Neural cell (in vitro differentiated cells): ENCODE results near the gene MKNK1. TPM values are rescaled to one million over a fixed set of nuclear protein-coding genes. Genes with fewer than 3 reads are reported as not detected.

Source experiments
- H2AFZ ChIP-seq: fragments of 200-600, 300-800 bp; sonication (generic), shearing (Covaris generic); 2 replicates; pipeline ENCODE4 v1.6.0; 2014; ENCODE audit warnings: low read depth, mild to moderate bottlenecking, antibody characterized with exemption, low read length, moderate library complexity
- H3F3A ChIP-seq: fragments of 200-600 bp; shearing (Covaris generic); 2 replicates; pipeline ENCODE4 v1.6.1; 2016; ENCODE audit warnings: mild to moderate bottlenecking, moderate library complexity, mixed read lengths, antibody characterized with exemption, low read length; ENCODE audit not compliant: insufficient read depth, poor library complexity, severe bottlenecking
- H3K27ac ChIP-seq: fragments of 200-600, 300-800 bp; sonication (generic), shearing (Covaris generic); 2 replicates; pipeline ENCODE4 v1.5.1; 2014; ENCODE audit warnings: mild to moderate bottlenecking, low read length, moderate library complexity
- H3K27me3 ChIP-seq: fragments of 300-800, 200-600 bp; sonication (generic), shearing (Covaris generic); 2 replicates; pipeline ENCODE4 v1.6.0; 2014; ENCODE audit warnings: mild to moderate bottlenecking, low read depth, low read length, moderate library complexity; ENCODE audit not compliant: insufficient read depth
- H3K36me3 ChIP-seq: fragments of 300-800, 200-600 bp; sonication (generic), shearing (Covaris generic); 2 replicates; pipeline ENCODE4 v1.5.1; 2014; ENCODE audit warnings: mild to moderate bottlenecking, antibody characterized with exemption, low read length, moderate library complexity; ENCODE audit not compliant: insufficient read depth
- H3K4me2 ChIP-seq: fragments of 300-800, 200-600 bp; sonication (generic), shearing (Covaris generic); 2 replicates; pipeline ENCODE4 v1.6.0; 2014; ENCODE audit warnings: mild to moderate bottlenecking, low read length
- H3K4me3 ChIP-seq: fragments of 300-800, 200-600 bp; sonication (generic), shearing (Covaris generic); 2 replicates; pipeline ENCODE4 v1.5.1; 2014; ENCODE audit warnings: mild to moderate bottlenecking, low read length, moderate library complexity
- H3K79me2 ChIP-seq: fragments of 200-600 bp; shearing (Covaris generic); replicated peaks from 2 replicates; pipeline ENCODE4 v1.6.0; 2014; ENCODE audit warnings: mild to moderate bottlenecking, low read length, moderate library complexity; ENCODE audit not compliant: insufficient read depth
- H3K9ac ChIP-seq: fragments of 300-800, 200-600 bp; sonication (generic), shearing (Covaris generic); 2 replicates; pipeline ENCODE4 v1.6.1; 2016; ENCODE audit warnings: mild to moderate bottlenecking, low read length, mixed read lengths
- H3K9me2 ChIP-seq: fragments of 200-600 bp; shearing (Covaris generic); 2 replicates; pipeline ENCODE4 v1.6.1; 2016; ENCODE audit warnings: mild to moderate bottlenecking, low read length, mixed read lengths; ENCODE audit not compliant: insufficient read depth
- H3K9me3 ChIP-seq: fragments of 200-600, 300-800 bp; sonication (generic), shearing (Covaris generic); 2 replicates; pipeline ENCODE4 v1.6.1; 2016; ENCODE audit warnings: mild to moderate bottlenecking, mixed run types, low read length, moderate library complexity, mixed read lengths
- H4K20me1 ChIP-seq: fragments of 200-600 bp; shearing (Covaris generic); 2 replicates; pipeline ENCODE4 v1.6.1; 2016; ENCODE audit warnings: mild to moderate bottlenecking, mixed run types; ENCODE audit not compliant: insufficient read depth
- CTCF ChIP-seq: fragments of 450-650 bp; IDR thresholded peaks from 2 replicates; pipeline ENCODE4 v1.5.1; 2014; ENCODE audit warnings: antibody characterized with exemption, mild to moderate bottlenecking, moderate library complexity; ENCODE audit not compliant: poor library complexity, severe bottlenecking
- EP300 ChIP-seq: fragments of 450-650 bp; conservative IDR thresholded peaks from 2 replicates; pipeline ENCODE4 v1.6.1; 2014; ENCODE audit warnings: antibody characterized with exemption, mild to moderate bottlenecking, moderate library complexity; ENCODE audit not compliant: poor library complexity, severe bottlenecking
- EZH2 ChIP-seq: fragments of 200-600, 300-800 bp; shearing (Covaris generic), sonication (generic); IDR thresholded peaks from 2 replicates; pipeline ENCODE4 v1.6.1; 2014; ENCODE audit warnings: antibody characterized with exemption, low read length, borderline replicate concordance, mild to moderate bottlenecking; ENCODE audit not compliant: insufficient read depth, poor library complexity, severe bottlenecking
- MXI1 ChIP-seq: fragments of 450-650 bp; conservative IDR thresholded peaks from 2 replicates; pipeline ENCODE4 v1.6.1; 2014; ENCODE audit warnings: antibody characterized with exemption, mild to moderate bottlenecking; ENCODE audit not compliant: poor library complexity, severe bottlenecking
- POLR2AphosphoS5 ChIP-seq: IDR thresholded peaks from 2 replicates; pipeline ENCODE4 v1.6.1; 2012
- RAD21 ChIP-seq: fragments of 450-650 bp; conservative IDR thresholded peaks from 2 replicates; pipeline ENCODE4 v1.6.1; 2014; ENCODE audit warnings: antibody characterized with exemption, mild to moderate bottlenecking, moderate library complexity
- REST ChIP-seq: IDR thresholded peaks from 2 replicates; pipeline ENCODE4 v1.6.1; 2012; ENCODE audit warnings: borderline replicate concordance
- SMC3 ChIP-seq: fragments of 450-650 bp; conservative IDR thresholded peaks from 2 replicates; pipeline ENCODE4 v1.6.1; 2014; ENCODE audit warnings: antibody characterized with exemption, mild to moderate bottlenecking, moderate library complexity; ENCODE audit not compliant: poor library complexity
- TAF1 ChIP-seq: IDR thresholded peaks from 2 replicates; pipeline ENCODE4 v1.6.1; 2012; ENCODE audit warnings: low read depth
- polyA plus RNA-seq: library from polyadenylated mRNA; depleted of rRNA; stranded (reverse); fragments of >200 nt; gene quantifications from 2 replicates; pipeline ENCODE4 v1.2.3, GENCODE V29; 2014

Gene MKNK1
- polyA plus RNA-seq, 1 donor from 2014 or later: 9.6 TPM

- Histone ChIP-seq H3K27me3 (peaks cover 32% of the 10 kb centered on the region), H3K27ac (no peak overlapping the region), H3K36me3 (no peaks in the 10 kb centered on the region), H3K9me2 (no peaks in the 10 kb centered on the region), H4K20me1 (no peaks in the 10 kb centered on the region), H3K9me3 (no peaks in the 10 kb centered on the region), H3K9ac (no peak overlapping the region), H3K79me2 (no peaks in the 10 kb centered on the region), H3K4me3 (no peak overlapping the region), H2AFZ (no peak overlapping the region), H3F3A (no peaks in the 10 kb centered on the region), H3K4me2 (no peak overlapping the region)
- TF ChIP-seq EP300 (no peak), SMC3 (no peak), CTCF (no peak), EZH2 (no peak), MXI1 (no peak)
Observed at GRCh38 chr1:46536527-46536926, 67.5 kb downstream of the MKNK1 start.

GRCh38 chr1:46535063-46535462, 69.0 kb downstream of the MKNK1 start:
- H4K20me1 ChIP-seq: no peaks in the 10 kb centered on the region
- no peak overlapping the region for H3K9ac ChIP-seq
- H3K9me3 ChIP-seq: no peaks in the 10 kb centered on the region
- no peaks in the 10 kb centered on the region for H3K79me2 ChIP-seq
- H3K27ac ChIP-seq: no peak overlapping the region
- H3K4me3 ChIP-seq: no peak overlapping the region
- no peak overlapping the region for H2AFZ ChIP-seq
- H3K27me3 ChIP-seq: peaks cover 44% of the 10 kb centered on the region
- no peaks in the 10 kb centered on the region for H3K36me3 ChIP-seq
- H3K4me2 ChIP-seq: no peak overlapping the region
- no peaks in the 10 kb centered on the region for H3K9me2 ChIP-seq
- TF ChIP-seq SMC3 (no peak), EZH2 (no peak), EP300 (no peak), MXI1 (no peak), POLR2AphosphoS5 (no peak), TAF1 (no peak), CTCF (no peak), REST (no peak), RAD21 (no peak)
- H3F3A ChIP-seq: no peaks in the 10 kb centered on the region
